SHP77 treated with DMSO at 0.1 percent for 48 hours (cell line): ENCODE measurements around the gene E4F1.
A peak's percentile ranks its signal among the peaks of the same experiment; 100 is the strongest.
"Not testable (repeated sequence)": the region's sequence is repeated elsewhere in the genome, so short reads cannot be mapped to it uniquely, and the experiment has no call there.

Experiments
- DNase-seq: peaks from one replicate; lab custom pipeline; 2025; lab: John Stamatoyannopoulos, UW

E4F1 gene

GRCh38 chr16:2244926-2245795 is 21.8 kb downstream of the E4F1 start:
- no peak for DNase-seq

GRCh38 chr16:2246301-2246885 is 23.0 kb downstream of the E4F1 start:
- DNase-seq, result no peak

- no peak for DNase-seq
Observed at GRCh38 chr16:2250652-2251295, 27.4 kb downstream of the E4F1 start.

- peak; percentile 85 for DNase-seq
Observed at GRCh38 chr16:2251296-2252111, 28.1 kb downstream of the E4F1 start, which contains the start of gene ECI1. Gene ECI1, minus strand, starts transcription at chr16:2251587. Its CDS starts 21 bp downstream, at chr16:2251566.

GRCh38 chr16:2252806-2253148 is 29.4 kb downstream of the E4F1 start:
- no peak for DNase-seq

GRCh38 chr16:2253293-2253692 is 29.9 kb downstream of the E4F1 start:
- no peak for DNase-seq

- no peak for DNase-seq
Observed at GRCh38 chr16:2256531-2257140, 33.2 kb downstream of the E4F1 start.

- no peak for DNase-seq
Observed at GRCh38 chr16:2257726-2258125, 34.3 kb downstream of the E4F1 start.

GRCh38 chr16:2258530-2258929 is 35.1 kb downstream of the E4F1 start:
- DNase-seq, result not testable (repeated sequence)

- DNase-seq, result no peak
Observed at GRCh38 chr16:2260250-2260649, 36.9 kb downstream of the E4F1 start.

- not testable (repeated sequence) for DNase-seq
Observed at GRCh38 chr16:2263026-2263425, 39.6 kb downstream of the E4F1 start.

- not testable (repeated sequence) for DNase-seq
Observed at GRCh38 chr16:2266887-2267286, 43.5 kb downstream of the E4F1 start.

GRCh38 chr16:2267505-2267912 is 44.1 kb downstream of the E4F1 start:
- not testable (repeated sequence) for DNase-seq

GRCh38 chr16:2267913-2268666 is 44.7 kb downstream of the E4F1 start, which contains the start of gene RNPS1:
Gene RNPS1, minus strand, starts transcription at chr16:2268126. Its CDS starts 3,483 bp downstream, at chr16:2264643.
- peak; percentile 73 for DNase-seq

GRCh38 chr16:2270070-2270462 is 46.7 kb downstream of the E4F1 start:
- no peak for DNase-seq

- DNase-seq, result no peak
Observed at GRCh38 chr16:2270588-2271470, 47.4 kb downstream of the E4F1 start.

- DNase-seq, result no peak
Observed at GRCh38 chr16:2271848-2272461, 48.6 kb downstream of the E4F1 start.

- DNase-seq, result no peak
Observed at GRCh38 chr16:2273484-2273883, 50.1 kb downstream of the E4F1 start.

- no peak for DNase-seq
Observed at GRCh38 chr16:2273931-2274330, 50.5 kb downstream of the E4F1 start.
